NCI-H146 treated with DMSO at 0.1 percent for 48 hours (cell line): Measurements from ENCODE around the gene PTGFRN.
"Not testable (repeated sequence)": the region's sequence is repeated elsewhere in the genome, so short reads cannot be mapped to it uniquely, and the experiment has no call there.

Experiments
- DNase-seq: peaks from one replicate; lab custom pipeline; 2025; ENCODE audit not compliant: unreplicated experiment; lab: John Stamatoyannopoulos, UW

Gene PTGFRN

DNA sequence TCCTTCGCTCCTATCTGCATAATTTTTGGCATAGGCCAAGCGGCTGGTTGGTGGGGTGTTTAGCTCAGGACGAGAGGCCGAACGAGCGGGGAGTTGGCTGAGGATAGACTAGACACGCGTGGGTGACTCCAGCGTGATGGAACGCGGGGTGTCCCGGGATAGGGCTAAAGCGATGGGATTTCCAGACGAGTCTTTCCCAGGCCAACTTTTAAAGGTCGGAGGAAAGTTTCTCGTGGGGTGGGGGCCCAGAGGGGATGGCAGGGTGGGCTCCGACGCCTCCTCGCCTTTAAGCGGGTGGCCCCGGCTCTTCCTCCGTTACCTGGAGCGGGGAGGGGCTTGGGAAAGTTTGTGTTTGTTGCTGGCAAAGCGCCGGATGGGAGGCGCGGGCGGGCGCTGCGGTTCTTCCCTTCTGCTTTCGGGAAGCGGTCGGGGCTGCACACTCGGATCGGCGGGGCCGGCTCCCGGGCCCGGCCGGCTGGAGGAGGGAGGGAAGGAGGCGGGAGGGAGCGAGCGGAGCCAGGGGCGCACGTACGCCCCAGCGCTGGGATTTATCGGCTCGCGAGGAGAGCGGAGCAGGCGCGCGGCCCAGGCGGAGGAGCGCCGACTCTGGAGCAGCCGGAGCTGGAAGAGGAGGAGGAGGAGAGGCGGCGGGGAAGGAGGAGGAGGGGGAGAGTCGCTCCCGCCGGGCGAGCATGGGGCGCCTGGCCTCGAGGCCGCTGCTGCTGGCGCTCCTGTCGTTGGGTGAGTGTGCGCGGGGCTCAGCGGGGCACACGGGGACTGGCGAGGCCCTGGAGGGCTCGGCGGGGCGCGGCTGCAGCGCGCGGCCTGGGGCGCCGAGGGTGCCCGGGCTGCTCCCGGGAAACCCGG lies at the start of gene PTGFRN:
PTGFRN (plus strand) TSS at position 405 of the 867 bp plus-strand sequence; CDS start at position 693, 288 bp downstream.
- DNase-seq: peak; percentile 21

DNA sequence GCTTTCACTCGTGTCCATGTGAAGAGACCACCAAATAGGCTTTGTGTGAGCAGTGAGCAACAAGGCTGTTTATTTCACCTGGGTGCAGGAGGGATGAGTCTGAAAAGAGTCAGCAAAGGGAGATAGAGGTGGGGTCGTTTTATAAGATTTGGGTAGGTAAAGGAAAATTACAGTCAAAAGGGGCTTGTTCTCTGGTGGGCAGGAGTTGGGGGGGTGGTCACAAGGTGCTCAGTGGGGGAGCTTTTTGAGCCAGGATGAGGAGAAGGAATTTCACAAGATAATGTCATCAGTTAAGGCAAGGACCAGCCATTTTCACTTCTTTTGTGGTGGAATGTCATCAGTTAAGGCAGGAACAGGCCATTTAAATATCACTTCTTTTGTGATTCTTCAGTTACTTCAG lies 49.5 kb upstream of the PTGFRN start:
- not testable (repeated sequence) for DNase-seq

DNA sequence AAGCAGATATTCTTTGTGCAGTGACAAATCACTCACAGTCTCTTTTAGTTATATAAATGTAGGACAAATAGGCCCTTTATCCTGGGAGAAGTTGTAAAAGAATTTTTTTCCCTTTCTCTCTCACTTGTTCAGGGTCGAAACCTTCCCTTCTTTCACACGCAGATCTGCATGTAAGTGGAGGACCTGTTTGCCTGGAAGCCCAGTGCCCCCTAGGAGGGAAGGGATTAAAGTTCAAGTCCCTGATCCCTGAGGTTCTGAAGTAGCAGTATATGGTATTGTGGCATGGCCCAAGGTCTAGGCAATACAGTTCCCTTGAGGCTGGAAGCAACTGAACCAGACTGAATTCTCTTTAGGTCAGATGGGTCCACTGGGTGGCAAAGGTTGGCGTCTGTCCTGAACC lies 48.6 kb upstream of the PTGFRN start:
- no peak for DNase-seq

DNA sequence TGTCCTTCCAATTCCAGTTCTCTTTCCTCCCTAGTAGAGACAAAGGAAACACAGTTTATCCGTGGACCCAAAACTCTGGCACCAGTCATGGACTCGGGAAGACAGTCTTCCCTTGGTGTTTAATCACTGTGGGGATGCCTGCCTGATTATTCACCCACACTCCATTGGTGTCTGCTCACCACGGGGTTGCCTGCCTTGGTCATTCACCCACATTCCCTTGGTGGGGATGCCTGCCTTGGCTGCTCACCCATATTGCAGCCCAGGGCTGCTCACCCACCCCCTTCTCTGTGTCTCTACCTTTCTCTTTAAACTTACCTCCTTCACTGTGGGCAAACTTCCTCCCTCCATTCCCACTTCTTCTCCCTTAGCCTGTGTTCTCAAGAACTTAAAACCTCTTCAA lies 46.7 kb upstream of the PTGFRN start:
- not testable (repeated sequence) for DNase-seq

DNA sequence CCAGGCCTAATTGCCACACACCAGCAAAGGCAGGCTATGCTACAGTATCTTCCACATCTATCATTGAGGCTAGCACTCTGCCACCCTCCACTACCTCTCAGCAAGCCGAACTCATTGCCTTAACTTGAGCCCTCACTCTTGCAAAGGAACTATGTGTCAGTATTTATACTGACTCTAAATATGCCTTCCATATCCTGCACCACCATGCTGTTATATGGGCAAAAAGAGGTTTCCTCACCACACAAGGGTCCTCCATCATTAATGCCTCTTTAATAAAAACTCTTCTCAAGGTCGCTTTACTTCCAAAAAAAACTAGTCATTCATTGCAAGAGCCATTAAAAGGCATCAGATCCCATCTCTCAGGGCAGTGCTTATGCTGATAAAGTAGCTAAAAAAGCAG lies 43.2 kb upstream of the PTGFRN start:
- not testable (repeated sequence) for DNase-seq

DNA sequence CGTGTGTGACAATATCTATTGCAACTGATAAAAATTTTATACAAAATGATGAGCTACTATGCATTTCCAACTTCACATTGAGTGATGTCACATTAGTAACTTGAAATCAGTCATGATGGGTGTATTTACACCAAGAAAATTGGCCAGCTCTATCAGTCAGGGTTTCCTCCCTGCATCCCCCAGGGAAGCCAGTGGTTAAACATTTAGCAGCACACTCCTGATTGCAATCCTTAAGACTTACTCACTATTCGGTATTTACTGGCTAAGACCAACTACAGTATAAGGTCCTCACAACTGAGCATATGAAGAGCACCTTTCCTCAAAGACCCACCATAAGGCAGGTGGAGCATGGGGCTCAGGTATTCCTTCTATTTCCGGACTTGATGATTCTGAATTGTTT lies 41.3 kb upstream of the PTGFRN start:
- DNase-seq: no peak

DNA sequence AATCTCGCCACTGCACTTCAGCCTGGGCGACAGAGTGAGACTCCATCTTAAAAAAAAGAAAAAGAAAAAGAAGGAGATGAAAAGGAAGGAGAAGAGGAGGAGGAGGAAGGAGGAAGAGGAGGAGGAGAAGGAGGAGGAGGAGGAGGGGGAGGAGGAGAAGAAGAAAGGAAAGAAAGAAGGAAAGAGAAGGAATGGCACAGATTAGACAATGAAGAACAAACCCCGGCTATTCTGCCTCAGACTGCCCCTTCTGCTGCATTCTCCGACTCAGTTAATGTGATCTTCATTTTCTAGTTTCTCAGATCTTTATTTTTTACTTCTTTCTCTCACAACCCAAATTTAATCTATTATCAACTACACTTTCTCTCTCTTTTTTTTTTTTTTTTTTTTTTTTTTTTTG lies 40.1 kb upstream of the PTGFRN start:
- no peak for DNase-seq

DNA sequence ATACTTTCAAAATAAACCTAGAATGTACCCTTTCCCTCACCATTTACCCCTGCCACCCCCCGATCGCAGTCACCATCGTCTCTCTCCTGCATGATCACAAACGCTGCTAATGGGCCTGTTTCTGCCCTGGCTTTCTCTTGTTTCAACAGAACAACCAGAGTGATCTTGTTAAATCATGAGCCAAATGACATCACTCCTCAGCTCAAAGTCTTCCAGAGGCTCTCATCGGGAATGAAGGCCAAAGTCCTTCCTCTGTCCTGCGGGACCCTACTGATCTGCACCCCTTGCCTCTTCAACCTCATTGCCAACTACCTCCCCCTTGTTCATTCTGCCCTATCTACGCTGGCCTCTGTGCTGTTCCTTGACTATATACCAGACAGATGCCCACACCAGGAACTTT lies 39.4 kb upstream of the PTGFRN start:
- DNase-seq: no peak

DNA sequence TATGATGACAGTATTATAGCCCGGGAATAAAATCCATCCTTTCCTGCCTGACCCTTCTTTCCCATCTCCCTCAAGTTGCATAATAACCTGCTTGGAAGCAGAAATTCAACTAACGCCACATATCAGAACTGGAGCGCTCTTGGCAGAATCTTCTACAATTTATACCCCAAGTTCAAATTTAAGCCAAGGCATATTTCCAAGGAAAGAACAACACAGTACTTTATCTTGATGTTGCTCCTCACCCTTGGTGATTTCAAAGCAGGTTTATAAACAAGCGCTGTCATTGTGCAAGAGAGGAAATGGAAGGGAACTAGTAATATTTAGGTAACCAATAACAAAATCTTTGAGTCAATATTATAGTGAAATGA lies 38.0 kb upstream of the PTGFRN start:
- no peak for DNase-seq

DNA sequence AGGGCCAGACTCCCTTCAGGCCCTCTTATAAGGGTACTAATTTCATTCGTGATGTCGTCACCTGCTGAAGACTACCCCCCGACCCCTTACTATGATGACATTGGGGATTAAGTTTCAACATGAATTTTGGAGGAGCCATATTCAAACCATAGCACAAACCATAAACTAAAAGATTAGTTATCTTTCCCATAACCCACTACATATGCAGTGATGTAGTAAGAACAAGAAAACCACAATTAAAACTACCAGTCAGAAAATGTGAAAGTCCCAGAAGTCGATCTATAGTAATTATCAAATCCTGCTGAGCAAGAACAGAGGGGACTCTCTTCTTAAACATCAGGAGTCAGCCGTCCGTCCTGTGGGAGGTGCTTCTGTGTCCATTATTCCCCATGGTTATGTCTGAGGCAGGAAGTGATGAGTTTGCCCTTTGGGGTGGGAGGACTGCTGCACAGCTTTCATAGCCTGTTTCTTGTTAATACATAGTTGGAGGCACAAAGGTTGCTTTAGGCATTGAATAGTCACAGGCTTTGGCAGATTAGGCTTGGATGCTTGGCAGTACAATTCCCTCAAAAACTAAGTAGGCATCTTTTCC lies 35.9 kb upstream of the PTGFRN start:
- DNase-seq: peak; percentile 45

DNA sequence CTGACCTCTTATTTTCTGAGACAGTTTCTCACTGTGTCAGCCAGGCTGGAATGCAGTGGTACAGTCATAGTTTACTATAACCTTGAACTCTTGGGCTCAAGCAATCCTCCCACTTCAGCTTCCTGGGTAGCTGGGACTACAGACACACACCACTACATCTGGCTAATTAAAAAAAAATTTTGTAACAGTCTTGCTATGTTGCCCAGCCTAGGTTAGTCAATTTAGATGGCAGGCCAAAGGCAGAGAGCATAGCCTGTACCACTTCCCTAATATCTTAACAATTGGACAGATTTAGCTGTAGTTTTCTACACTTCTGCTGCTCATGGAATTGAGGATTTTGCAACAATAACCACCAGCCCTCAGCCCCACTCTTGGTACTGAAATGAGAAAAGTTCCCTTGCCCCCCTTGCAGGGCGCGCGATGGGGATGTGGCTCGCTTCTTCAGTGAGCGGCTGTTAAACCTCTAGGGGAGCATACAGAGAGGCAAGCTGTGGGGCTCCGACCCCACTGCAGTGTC lies 34.9 kb upstream of the PTGFRN start:
- no peak for DNase-seq

DNA sequence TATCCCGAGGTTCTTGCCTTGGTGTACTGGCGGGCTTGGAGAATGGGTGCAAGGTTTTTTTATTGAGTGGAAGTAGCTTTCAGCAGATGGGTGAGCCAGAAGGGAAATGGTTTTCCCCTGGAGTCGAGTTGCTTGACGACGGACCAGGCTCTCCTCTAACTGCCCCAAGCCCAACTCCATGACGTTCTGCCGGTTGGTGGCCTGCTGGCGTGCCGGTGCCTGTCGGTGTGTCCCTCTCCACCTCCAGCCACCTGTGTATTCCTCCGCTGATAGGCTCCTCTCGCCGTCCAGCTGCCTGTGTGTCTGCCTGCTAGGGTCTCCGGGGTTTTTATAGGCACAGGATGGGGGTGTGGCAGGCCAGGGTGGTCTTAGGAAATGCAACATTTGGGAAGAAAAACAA lies 34.3 kb upstream of the PTGFRN start:
- no peak for DNase-seq

DNA sequence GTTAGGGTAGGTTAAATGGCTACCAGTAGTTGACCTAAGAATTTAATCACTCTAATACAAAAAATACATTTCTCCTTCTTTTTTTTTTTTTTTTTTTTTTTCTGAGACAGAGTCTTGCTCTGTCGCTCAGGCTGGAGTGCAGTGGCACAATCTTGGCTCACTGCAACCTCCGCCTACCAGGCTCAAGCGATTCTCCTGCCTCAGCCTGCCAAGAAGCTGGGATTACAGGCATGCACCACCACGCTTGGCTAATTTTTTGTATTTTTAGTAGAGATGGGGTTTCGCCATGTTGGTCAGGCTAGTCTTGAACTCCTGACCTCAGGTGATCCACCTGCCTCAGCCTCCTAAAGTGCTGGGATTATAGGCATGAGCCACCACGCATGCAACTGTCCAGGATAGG lies 33.8 kb upstream of the PTGFRN start:
- DNase-seq: not testable (repeated sequence)

DNA sequence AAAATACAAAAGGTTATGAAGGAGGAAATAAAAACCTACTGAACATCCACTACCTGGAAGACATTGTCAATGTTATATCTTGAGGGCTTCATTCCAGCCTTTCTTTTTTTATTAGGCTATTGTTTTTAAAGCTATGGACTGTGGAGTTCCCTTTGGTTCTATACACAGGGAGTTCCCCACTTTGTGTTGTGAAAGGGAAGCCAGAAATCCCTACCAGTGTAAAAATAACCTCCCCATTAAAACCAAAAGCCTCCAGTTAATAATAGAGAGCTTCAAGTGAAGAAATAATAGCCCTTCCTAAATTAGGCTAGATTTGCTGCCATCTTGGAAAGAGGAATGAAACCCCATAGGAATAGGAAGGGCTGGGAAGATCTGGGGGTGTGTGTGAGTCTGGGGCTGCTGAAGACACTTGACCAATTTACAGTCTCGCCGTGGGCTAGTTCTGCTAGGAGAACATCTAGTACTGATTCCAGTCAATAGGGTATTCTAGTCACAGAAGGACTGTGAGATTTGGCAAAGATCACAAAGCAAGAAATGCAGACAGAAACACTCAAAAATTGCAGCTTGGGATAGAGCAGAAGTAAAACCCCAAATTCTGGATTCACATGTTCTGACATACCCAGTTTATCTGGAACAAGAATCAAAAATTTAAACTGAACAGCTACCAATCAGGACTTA lies 32.4 kb upstream of the PTGFRN start:
- no peak for DNase-seq

DNA sequence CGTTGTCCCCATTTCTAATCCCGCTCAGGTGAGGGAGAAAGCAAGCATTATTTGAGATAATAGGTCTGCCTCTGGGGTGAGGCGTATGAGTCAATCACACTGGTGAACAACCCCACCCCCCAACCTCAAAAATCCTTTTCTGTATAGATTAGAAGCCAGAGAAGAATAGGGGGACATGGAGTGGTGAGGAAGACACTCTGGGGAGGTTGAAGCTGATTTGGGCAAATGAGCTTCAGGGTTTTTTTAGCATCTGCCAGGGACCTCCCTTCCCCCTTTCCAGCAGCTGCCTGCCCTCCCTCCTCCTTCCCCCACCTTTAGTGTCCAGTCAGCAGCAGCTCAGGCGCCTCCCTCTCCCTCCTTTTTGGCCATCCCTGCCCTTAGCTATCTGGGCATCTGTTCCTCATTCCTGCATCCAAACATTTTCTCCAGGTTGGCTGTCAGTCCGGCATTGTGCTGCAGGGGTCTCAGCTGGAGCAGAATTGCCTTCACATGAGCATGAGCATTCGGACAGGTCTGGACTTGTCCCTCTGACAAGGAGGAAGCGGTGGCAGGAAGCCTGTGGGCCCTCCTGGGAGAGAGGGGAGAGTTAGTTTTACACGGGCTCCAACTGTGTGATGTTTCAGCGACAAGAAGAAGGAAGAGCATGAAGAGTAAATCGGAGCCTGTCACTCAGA lies 30.8 kb upstream of the PTGFRN start:
- DNase-seq: peak; percentile 86

DNA sequence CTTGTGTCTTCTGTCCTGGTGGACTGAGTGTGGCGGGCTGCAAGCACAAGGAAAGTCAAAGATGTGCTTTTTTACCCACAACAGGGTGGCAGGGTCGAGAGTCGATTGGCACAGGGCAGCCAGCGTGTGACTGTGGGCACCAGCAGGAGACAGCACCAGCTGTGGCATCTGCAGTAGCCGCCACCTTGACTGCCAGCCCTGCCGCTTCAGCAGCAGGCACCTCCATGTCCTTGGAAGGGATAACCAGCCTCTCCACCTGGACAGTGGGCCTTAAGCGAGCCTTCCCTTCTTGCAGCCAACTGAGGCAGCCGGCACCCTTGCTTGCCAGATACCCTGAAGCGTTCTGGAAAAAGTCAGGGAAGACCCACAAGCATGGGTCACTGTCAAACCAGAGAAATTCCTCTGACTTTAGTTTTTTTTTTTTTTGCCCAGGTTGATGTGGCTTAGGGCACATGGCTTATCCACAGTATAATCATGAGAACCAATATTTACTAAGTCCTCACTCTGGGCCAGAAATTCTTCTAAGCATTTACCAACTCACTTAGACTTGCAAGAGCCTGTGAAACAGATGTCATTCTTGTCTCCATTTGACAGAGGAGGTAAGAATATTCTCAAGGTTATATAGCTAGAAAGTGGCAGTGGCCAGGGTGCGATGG lies 30.1 kb upstream of the PTGFRN start:
- no peak for DNase-seq

DNA sequence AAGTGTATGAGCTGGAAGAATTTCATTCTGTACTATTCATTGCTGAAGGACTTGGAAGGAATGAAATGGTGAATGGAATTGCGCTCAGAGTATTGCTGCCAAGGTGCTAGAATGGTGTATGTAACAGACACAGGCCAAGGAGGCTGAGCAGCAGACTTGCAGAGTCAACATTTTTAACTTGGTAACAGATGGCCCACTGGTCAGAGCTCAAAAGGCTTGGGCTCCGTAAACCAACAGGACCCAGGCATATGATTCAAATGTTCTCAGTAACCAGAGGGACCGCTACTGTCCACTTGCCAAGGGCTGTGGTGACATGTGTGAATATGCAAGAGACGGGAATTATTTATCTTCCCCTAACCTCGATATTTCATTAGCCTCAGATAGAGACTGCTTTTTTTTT lies 28.8 kb upstream of the PTGFRN start:
- DNase-seq: no peak

DNA sequence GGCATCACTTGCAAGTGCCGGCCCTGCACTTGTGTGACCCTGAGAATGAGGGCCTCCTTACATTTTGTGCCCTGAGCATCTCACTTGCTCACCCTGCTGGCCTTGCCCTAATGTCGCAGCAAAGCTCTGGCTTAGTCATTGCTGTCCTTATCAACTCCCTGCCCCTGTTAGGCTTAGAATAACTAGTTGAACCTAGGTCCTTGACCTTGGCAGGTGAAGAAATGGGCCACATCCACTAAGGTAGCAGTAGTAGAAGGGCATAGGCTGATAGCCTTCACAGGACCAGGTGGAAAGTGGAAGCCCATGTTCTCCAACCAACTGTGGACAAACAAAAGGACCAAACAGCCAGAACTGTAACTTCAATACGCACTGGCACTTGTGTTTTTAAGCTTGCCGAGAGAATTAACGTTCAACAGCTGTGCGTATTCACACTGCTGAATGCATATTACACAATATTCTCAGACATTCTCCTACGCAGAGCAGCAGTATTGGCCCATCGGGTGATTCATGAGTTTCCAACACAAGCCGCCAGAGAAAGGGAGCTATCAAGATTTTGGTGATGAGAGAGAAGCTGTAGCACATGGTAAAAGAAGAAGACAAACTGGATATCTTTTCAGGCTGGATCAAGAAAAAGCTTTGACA lies 27.7 kb upstream of the PTGFRN start:
- no peak for DNase-seq

DNA sequence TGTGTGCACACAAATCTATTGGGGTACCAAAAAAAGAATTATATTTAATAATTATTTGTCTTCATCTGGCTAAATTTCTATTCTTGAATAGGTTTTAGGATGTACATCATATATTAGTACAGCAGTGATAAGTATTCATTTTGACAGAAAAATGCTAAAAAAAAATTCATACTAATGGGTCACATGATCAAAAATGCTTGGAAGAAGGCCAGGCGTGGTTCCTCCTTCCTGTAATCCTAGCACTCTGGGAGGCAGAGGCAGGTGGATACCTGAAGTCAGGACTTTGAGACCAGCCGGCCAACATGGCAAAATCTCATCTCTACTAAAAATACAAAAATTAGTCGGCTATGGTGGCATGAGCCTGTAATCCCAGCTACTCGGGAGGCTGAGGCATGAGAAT lies 26.9 kb upstream of the PTGFRN start:
- DNase-seq: no peak

DNA sequence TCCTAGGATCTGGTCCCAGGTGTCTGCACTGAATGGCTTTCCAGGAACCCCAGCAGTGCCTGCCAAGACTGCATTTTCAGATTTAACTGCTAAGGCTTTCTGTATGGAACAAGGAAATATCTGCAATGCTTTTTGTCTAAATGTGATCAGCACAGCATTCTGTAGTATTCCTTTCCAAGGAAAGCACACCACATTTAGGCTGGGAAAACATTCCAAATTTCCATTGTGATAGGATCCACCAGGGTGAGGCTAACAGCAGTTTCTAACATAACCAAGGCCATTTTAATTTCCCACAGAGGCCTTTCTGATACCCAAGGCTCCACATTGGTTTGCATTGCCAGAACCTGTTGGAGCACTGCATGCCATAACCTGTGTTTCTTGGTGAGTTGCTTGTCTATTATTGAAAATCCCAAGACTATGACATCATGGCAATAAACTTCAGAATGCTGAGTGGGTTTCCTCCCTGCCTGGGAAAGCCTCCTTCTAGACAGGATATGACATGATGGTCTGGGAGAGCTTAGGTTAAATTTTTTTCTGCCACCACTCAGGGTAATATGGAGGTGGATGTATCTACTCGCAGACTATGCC lies 23.3 kb upstream of the PTGFRN start:
- no peak for DNase-seq
